ENCODE measurements around the gene EDN2.

The EDN2 gene

DNA sequence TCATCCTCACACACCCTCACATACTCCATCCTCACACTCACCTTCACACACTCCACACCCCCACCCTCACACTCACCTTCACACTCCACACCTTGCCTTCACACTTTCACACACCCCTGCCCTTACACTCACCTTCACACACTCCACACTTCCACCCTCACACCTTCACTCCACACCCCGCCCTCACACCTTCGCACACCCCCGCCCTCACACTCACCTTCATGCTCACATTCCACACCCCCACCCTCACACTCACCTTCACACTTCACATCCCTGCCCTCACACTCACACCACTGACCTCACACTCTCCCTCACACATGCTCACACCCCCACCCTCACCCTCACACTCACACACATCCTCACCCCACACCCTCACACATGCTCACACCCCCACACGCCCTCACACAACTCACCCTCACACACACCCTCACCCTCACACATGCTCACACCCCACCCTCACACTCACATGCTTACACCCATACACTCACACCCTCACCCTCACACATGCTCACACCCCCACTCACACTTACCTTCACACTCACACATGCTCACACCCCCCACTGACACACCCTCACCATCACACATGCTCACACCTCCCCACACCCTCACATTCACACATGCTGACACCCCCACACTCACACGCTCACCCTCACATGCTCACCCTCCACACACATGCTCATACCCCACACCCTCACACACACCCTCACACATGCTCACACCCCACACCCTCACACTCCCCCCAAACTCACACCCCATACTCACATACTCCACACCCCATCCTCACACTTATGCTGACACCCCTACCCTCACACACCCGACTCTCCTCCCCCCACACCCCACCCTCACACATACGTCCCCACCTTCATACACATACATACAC lies 44.5 kb upstream of the EDN2 start:
- no peak for DNase-seq (ENCODE audit: low read depth)
- H3K4me3 ChIP-seq (ENCODE audit: low read depth, low read length) = no peak overlapping the region
- TF ChIP-seq, protein P1, sequence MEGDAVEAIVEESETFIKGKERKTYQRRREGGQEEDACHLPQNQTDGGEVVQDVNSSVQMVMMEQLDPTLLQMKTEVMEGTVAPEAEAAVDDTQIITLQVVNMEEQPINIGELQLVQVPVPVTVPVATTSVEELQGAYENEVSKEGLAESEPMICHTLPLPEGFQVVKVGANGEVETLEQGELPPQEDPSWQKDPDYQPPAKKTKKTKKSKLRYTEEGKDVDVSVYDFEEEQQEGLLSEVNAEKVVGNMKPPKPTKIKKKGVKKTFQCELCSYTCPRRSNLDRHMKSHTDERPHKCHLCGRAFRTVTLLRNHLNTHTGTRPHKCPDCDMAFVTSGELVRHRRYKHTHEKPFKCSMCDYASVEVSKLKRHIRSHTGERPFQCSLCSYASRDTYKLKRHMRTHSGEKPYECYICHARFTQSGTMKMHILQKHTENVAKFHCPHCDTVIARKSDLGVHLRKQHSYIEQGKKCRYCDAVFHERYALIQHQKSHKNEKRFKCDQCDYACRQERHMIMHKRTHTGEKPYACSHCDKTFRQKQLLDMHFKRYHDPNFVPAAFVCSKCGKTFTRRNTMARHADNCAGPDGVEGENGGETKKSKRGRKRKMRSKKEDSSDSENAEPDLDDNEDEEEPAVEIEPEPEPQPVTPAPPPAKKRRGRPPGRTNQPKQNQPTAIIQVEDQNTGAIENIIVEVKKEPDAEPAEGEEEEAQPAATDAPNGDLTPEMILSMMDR (IDR thresholded peaks at IDR 0.05; ENCODE audit: low read depth, low read length, missing control alignments) = no peak

DNA sequence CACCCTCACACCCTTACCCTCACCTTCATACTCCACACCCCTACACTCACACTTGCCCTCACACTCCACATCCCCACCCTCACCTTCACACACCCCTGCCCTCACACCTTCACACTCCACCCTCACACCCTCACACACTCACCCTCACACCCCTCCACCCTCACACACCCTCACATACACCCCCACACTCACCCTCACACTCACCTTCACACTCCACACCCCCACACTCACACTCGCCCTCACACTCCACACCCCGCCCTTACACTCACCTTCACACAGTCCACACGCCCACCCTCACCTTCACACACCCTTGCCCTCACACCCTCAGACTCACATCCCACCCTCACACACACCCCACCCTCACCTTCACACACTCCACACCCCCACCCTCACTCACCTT lies 43.6 kb upstream of the EDN2 start:
- H3K4me3 ChIP-seq (ENCODE audit: low read depth, low read length) = no peak overlapping the region
- no peak for DNase-seq (ENCODE audit: low read depth)
- TF ChIP-seq, protein P1 (IDR thresholded peaks at IDR 0.05; ENCODE audit: low read depth, low read length, missing control alignments) = no peak

DNA sequence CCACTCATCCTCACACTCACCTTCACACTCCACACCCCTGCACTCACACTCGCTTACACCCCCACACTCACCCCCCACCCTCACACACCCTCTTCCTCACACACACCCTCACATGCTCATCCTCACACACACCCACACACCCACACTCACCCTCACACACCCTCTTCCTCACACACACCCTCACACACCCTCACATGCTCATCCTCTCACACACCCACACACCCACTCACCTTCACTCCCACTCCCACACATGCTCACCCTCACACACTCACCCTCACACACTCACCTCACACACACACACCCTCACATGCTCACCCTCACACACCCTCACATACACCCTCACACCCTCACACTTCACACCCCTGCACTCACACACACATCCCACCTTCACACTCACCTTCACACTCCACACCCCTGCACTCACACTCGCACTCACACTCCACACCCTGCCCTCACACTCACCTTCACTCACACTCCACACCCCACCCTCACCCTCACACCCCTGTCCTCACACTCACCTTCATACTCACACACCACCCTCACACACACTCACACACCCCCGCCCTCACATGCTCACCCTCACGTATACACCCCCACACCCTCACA lies 42.6 kb upstream of the EDN2 start:
- DNase-seq (ENCODE audit: low read depth) = no peak
- TF ChIP-seq, protein P1 (IDR thresholded peaks at IDR 0.05; ENCODE audit: low read depth, low read length, missing control alignments) = no peak
- H3K4me3 ChIP-seq (ENCODE audit: low read depth, low read length) = no peak overlapping the region

DNA sequence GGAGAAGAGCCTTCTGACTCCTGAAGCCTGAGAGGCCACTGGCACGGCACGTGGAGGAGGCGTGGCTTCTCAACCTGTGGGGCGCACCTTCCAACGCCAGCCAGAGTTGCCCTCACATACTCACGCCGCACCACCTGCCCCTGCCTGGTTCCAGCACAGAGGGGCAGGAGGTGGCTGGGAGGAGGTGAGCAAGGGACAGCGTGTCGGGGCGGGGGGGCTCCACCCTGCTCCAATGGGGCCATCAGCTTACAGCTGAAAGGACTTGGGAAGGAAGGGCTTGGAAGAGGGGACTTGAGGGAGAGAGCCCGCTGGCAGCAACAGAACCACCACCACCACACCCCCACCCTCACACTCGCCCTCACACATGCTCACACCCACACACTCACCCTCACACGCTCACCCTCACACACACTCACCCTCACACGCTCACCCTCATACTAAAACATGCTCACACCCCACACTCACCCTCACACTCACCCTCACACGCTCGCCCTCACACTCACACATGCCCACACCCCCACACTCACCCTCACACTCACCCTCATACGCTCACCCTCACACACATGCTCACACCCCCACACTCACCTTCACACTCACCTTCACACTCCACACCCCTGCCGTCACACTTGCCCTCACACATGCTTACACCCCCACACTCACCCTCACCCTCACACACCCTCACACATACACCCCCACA lies 41.6 kb upstream of the EDN2 start:
- no peak for DNase-seq (ENCODE audit: low read depth)

DNA sequence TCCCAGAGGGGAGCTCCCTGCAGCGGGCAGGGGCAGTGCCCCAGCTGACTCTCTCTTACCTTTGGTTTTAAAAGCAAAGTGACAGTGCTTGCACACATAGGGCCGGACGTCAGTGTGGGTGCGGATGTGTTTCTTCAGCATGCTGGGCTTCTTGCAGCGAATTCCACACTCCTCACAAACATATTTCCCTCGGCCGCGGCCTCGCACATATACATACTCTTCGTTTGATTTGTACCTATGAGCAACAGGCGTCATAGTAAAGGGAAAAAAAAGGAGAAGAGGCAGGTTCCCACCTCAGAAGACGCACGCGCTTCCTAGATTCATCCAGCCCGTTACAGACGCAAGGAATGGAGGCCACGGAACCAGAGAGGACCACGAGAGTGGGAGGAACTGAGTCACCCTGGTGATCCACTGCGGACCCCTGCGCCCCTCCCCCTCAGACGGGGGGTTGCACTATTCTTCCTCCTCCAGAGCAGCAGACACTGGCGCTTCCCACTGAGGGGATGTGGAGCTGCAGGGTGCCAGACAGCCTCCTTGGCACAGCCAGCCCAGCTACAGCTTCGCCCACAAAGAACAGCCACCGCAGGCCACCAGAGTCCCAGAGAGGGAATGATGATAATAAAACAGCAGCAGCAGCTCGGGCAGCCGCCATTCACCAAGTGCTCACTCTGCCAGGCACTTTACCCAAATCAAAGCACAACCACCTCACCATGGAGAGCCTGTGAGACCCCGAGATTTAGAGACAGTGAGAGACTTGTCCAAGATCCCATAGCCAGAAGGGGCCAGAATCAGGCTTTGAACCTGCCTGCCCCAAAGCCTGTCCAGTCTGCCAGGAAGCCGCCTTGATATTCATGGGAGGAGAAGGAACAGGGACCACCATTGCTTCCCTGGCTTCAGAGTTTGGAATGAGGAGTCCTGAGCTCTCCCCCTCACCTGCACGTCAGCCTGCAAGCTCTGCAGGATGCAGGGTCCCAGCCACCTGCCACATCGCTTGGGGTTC lies 40.5 kb upstream of the EDN2 start:
- H3K4me3 ChIP-seq (ENCODE audit: low read depth, low read length) = no peak overlapping the region
- TF ChIP-seq, protein P1 (IDR thresholded peaks at IDR 0.05; ENCODE audit: low read depth, low read length, missing control alignments) = no peak
- DNase-seq (ENCODE audit: low read depth) = no peak

More for the DNA sequence above, 41.6 kb upstream of the EDN2 start:
- no peak overlapping the region for H3K4me3 ChIP-seq (ENCODE audit: low read depth, low read length)
- TF ChIP-seq, protein P1 (IDR thresholded peaks at IDR 0.05; ENCODE audit: low read depth, low read length, missing control alignments) = no peak
